SU-DHL-6 (cell line): ENCODE measurements around the gene CAP2.

ENCODE experiments used
- CTCF ChIP-seq: fragments of 200-600 bp; sonication (generic); IDR thresholded peaks from one replicate; pipeline ENCODE4 v1.5.1; 2017; ENCODE audit warnings: antibody characterized with exemption, mild to moderate bottlenecking, low read length, moderate library complexity; ENCODE audit not compliant: insufficient read depth, poor library complexity, severe bottlenecking
- EZH2phosphoT487 ChIP-seq: fragments of 200-600 bp; sonication (generic), shearing (Covaris generic); conservative IDR thresholded peaks from 2 replicates; pipeline ENCODE4 v1.6.1; 2018; ENCODE audit warnings: mild to moderate bottlenecking, antibody characterized with exemption, low read length, moderate library complexity, mixed read lengths

DNA sequence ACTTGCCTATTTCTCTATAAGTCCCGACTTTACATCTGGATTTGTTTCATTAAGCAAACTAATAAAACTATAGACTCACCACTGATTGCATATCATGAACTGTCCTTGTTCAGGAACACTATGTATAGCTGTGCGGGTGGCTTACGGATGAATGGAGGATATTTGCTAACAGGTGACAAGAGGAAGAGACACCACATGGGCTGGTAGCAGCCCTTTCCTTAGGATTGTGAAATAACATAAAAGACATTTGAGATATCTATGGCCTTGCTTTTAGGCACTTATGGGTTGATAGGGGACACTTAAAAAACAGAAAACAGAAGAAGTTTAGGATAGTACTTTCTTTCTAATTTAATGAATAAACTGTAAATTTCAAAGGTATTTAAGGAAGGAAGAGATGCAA lies 5.0 kb upstream of the CAP2 start:
- TF ChIP-seq CTCF (no peak), EZH2phosphoT487 (no peak)
